GM13976 (cell line): ENCODE data around the gene TMEM200A.

Experiments
- DNase-seq: peaks from one replicate; pipeline ENCODE4 v3.0.0; 2012; ENCODE audit warnings: low spot score
- CTCF ChIP-seq: IDR thresholded peaks from 2 replicates; pipeline ENCODE4 v1.5.1; 2012; ENCODE audit warnings: borderline replicate concordance, mild to moderate bottlenecking; ENCODE audit not compliant: insufficient read depth; ENCODE audit errors: extremely low read depth, missing control alignments, control extremely low read depth
- in situ Hi-C: fragments of 300-500 bp; cut with MboI; formaldehyde crosslinking; loops from one replicate; pipeline ENCODE4 v1.12.0; 2022; ENCODE audit warnings: low sequenced_read_pairs, mixed read lengths, inconsistent platforms; ENCODE audit not compliant: unreplicated experiment

Gene TMEM200A

GRCh38 chr6:130385064-130385695 is 19.4 kb downstream of the TMEM200A start:
- no peak for TF ChIP-seq CTCF
- no peak for DNase-seq
- in situ Hi-C loops: no loop called here

- no peak for DNase-seq
- TF ChIP-seq CTCF: no peak
- in situ Hi-C loops: no loop called here
Observed at GRCh38 chr6:130389142-130389541, 23.3 kb downstream of the TMEM200A start.

GRCh38 chr6:130390890-130391289 is 25.1 kb downstream of the TMEM200A start:
- in situ Hi-C loops: no loop called here
- DNase-seq: no peak

GRCh38 chr6:130393306-130393705 is 27.5 kb downstream of the TMEM200A start:
- no peak for DNase-seq
- no peak for TF ChIP-seq CTCF

More at GRCh38 chr6:130390890-130391289, 25.1 kb downstream of the TMEM200A start:
- TF ChIP-seq CTCF: no peak

GRCh38 chr6:130394246-130394645 is 28.4 kb downstream of the TMEM200A start:
- in situ Hi-C loops: no loop called here
- TF ChIP-seq CTCF: no peak
- no peak for DNase-seq

More at GRCh38 chr6:130393306-130393705, 27.5 kb downstream of the TMEM200A start:
- in situ Hi-C loops: no loop called here

GRCh38 chr6:130395164-130395563 is 29.3 kb downstream of the TMEM200A start:
- DNase-seq: no peak
- TF ChIP-seq CTCF: no peak

More at GRCh38 chr6:130395164-130395563, 29.3 kb downstream of the TMEM200A start:
- in situ Hi-C loops: no loop called here
